ENCODE results near the gene FYN.

FYN gene

GRCh38 chr6:111808493-111808892 lies 64.8 kb downstream of the FYN start:
- no peaks in the 10 kb centered on the region for H3K9me3 Mint-ChIP-seq
- H3K4me3 Mint-ChIP-seq, result no peak overlapping the region
- DNase-seq (ENCODE audit: low spot score), result no peak
- H3K4me1 Mint-ChIP-seq (ENCODE audit: low read depth), result peaks cover 89% of the 10 kb centered on the region
- H3K27ac Mint-ChIP-seq, result no peak overlapping the region
- peaks cover 19% of the 10 kb centered on the region for H3K36me3 Mint-ChIP-seq (ENCODE audit: low read depth)
- no peaks in the 10 kb centered on the region for H3K27me3 Mint-ChIP-seq (ENCODE audit: low read depth)

GRCh38 chr6:111806561-111807497 lies 66.4 kb downstream of the FYN start:
- Mint-ChIP-seq H3K27me3 (ENCODE audit: low read depth) (no peaks in the 10 kb centered on the region), H3K9me3 (no peaks in the 10 kb centered on the region), H3K27ac (peak overlapping the region; percentile 95), H3K4me1 (ENCODE audit: low read depth) (peaks cover 84% of the 10 kb centered on the region), H3K36me3 (ENCODE audit: low read depth) (peaks cover 19% of the 10 kb centered on the region), H3K4me3 (peak overlapping the region; percentile 64)
- no peak for DNase-seq (ENCODE audit: low spot score)

GRCh38 chr6:111806165-111806547 lies 67.1 kb downstream of the FYN start:
- Mint-ChIP-seq H3K9me3 (no peaks in the 10 kb centered on the region), H3K27ac (peak overlapping the region; percentile 95), H3K4me1 (ENCODE audit: low read depth) (peaks cover 80% of the 10 kb centered on the region), H3K36me3 (ENCODE audit: low read depth) (peaks cover 19% of the 10 kb centered on the region), H3K4me3 (peak overlapping the region; percentile 64), H3K27me3 (ENCODE audit: low read depth) (no peaks in the 10 kb centered on the region)
- peak; percentile 29 for DNase-seq (ENCODE audit: low spot score)

- no peaks in the 10 kb centered on the region for H3K9me3 Mint-ChIP-seq
- peak overlapping the region; percentile 64 for H3K4me3 Mint-ChIP-seq
- peak; percentile 75 for DNase-seq (ENCODE audit: low spot score)
- peaks cover 79% of the 10 kb centered on the region for H3K4me1 Mint-ChIP-seq (ENCODE audit: low read depth)
- H3K27me3 Mint-ChIP-seq (ENCODE audit: low read depth), result no peaks in the 10 kb centered on the region
- H3K36me3 Mint-ChIP-seq (ENCODE audit: low read depth), result peaks cover 19% of the 10 kb centered on the region
- peak overlapping the region; percentile 95 for H3K27ac Mint-ChIP-seq
These were observed 67.6 kb downstream of the FYN start for GRCh38 chr6:111805511-111806164.

GRCh38 chr6:111804627-111805235 lies 68.5 kb downstream of the FYN start:
- peak overlapping the region; percentile 95 for H3K27ac Mint-ChIP-seq
- peaks cover 15% of the 10 kb centered on the region for H3K36me3 Mint-ChIP-seq (ENCODE audit: low read depth)
- peaks cover 72% of the 10 kb centered on the region for H3K4me1 Mint-ChIP-seq (ENCODE audit: low read depth)

GRCh38 chr6:111803804-111804203 lies 69.4 kb downstream of the FYN start:
- Mint-ChIP-seq H3K36me3 (ENCODE audit: low read depth) (peaks cover 15% of the 10 kb centered on the region), H3K27me3 (ENCODE audit: low read depth) (no peaks in the 10 kb centered on the region), H3K4me1 (ENCODE audit: low read depth) (peaks cover 73% of the 10 kb centered on the region), H3K4me3 (peak overlapping the region; percentile 72), H3K27ac (peak overlapping the region; percentile 95), H3K9me3 (no peaks in the 10 kb centered on the region)
- DNase-seq (ENCODE audit: low spot score), result no peak

More at GRCh38 chr6:111804627-111805235, 68.5 kb downstream of the FYN start:
- no peaks in the 10 kb centered on the region for H3K27me3 Mint-ChIP-seq (ENCODE audit: low read depth)
- H3K4me3 Mint-ChIP-seq, result peak overlapping the region; percentile 61
- H3K9me3 Mint-ChIP-seq, result no peaks in the 10 kb centered on the region
- DNase-seq (ENCODE audit: low spot score), result peak; percentile 81

- no peaks in the 10 kb centered on the region for H3K27me3 Mint-ChIP-seq (ENCODE audit: low read depth)
- H3K9me3 Mint-ChIP-seq, result no peaks in the 10 kb centered on the region
- peaks cover 72% of the 10 kb centered on the region for H3K4me1 Mint-ChIP-seq (ENCODE audit: low read depth)
- H3K27ac Mint-ChIP-seq, result peak overlapping the region; percentile 95
- H3K4me3 Mint-ChIP-seq, result peak overlapping the region; percentile 72
- DNase-seq (ENCODE audit: low spot score), result no peak
- H3K36me3 Mint-ChIP-seq (ENCODE audit: low read depth), result peaks cover 12% of the 10 kb centered on the region
These were observed 69.9 kb downstream of the FYN start for GRCh38 chr6:111803371-111803770.

GRCh38 chr6:111802720-111803330 lies 70.4 kb downstream of the FYN start:
- peaks cover 12% of the 10 kb centered on the region for H3K36me3 Mint-ChIP-seq (ENCODE audit: low read depth)
- peak overlapping the region; percentile 95 for H3K27ac Mint-ChIP-seq
- DNase-seq (ENCODE audit: low spot score), result no peak
- peaks cover 67% of the 10 kb centered on the region for H3K4me1 Mint-ChIP-seq (ENCODE audit: low read depth)
- H3K4me3 Mint-ChIP-seq, result peak overlapping the region; percentile 72
- H3K9me3 Mint-ChIP-seq, result no peaks in the 10 kb centered on the region
- no peaks in the 10 kb centered on the region for H3K27me3 Mint-ChIP-seq (ENCODE audit: low read depth)

- no peak for DNase-seq (ENCODE audit: low spot score)
- no peak overlapping the region for H3K4me3 Mint-ChIP-seq
- H3K27ac Mint-ChIP-seq, result peak overlapping the region; percentile 5
- H3K36me3 Mint-ChIP-seq (ENCODE audit: low read depth), result peaks cover 12% of the 10 kb centered on the region
- peaks cover 62% of the 10 kb centered on the region for H3K4me1 Mint-ChIP-seq (ENCODE audit: low read depth)
- H3K27me3 Mint-ChIP-seq (ENCODE audit: low read depth), result no peaks in the 10 kb centered on the region
- no peaks in the 10 kb centered on the region for H3K9me3 Mint-ChIP-seq
These were observed 71.2 kb downstream of the FYN start for GRCh38 chr6:111802015-111802414.

GRCh38 chr6:111800821-111801220 lies 72.4 kb downstream of the FYN start:
- Mint-ChIP-seq H3K4me3 (no peak overlapping the region), H3K9me3 (no peaks in the 10 kb centered on the region), H3K27ac (peak overlapping the region; percentile 11), H3K36me3 (ENCODE audit: low read depth) (peaks cover 14% of the 10 kb centered on the region), H3K4me1 (ENCODE audit: low read depth) (peaks cover 59% of the 10 kb centered on the region), H3K27me3 (ENCODE audit: low read depth) (no peaks in the 10 kb centered on the region)
- no peak for DNase-seq (ENCODE audit: low spot score)

GRCh38 chr6:111800259-111800765 lies 72.9 kb downstream of the FYN start:
- Mint-ChIP-seq H3K9me3 (no peaks in the 10 kb centered on the region), H3K36me3 (ENCODE audit: low read depth) (peaks cover 14% of the 10 kb centered on the region), H3K27me3 (ENCODE audit: low read depth) (no peaks in the 10 kb centered on the region), H3K4me1 (ENCODE audit: low read depth) (peaks cover 59% of the 10 kb centered on the region), H3K4me3 (no peak overlapping the region), H3K27ac (no peak overlapping the region)
- DNase-seq (ENCODE audit: low spot score), result no peak

GRCh38 chr6:111799576-111800258 lies 73.5 kb downstream of the FYN start:
- Mint-ChIP-seq H3K27ac (peak overlapping the region; percentile 32), H3K4me1 (ENCODE audit: low read depth) (peaks cover 59% of the 10 kb centered on the region), H3K4me3 (no peak overlapping the region)

GRCh38 chr6:111798281-111798725 lies 74.9 kb downstream of the FYN start:
- no peak overlapping the region for H3K27ac Mint-ChIP-seq
- H3K36me3 Mint-ChIP-seq (ENCODE audit: low read depth), result peaks cover 12% of the 10 kb centered on the region
- no peaks in the 10 kb centered on the region for H3K9me3 Mint-ChIP-seq
- H3K27me3 Mint-ChIP-seq (ENCODE audit: low read depth), result no peaks in the 10 kb centered on the region
- DNase-seq (ENCODE audit: low spot score), result no peak
- no peak overlapping the region for H3K4me3 Mint-ChIP-seq
- H3K4me1 Mint-ChIP-seq (ENCODE audit: low read depth), result peaks cover 60% of the 10 kb centered on the region

More at GRCh38 chr6:111799576-111800258, 73.5 kb downstream of the FYN start:
- Mint-ChIP-seq H3K27me3 (ENCODE audit: low read depth) (no peaks in the 10 kb centered on the region), H3K36me3 (ENCODE audit: low read depth) (peaks cover 14% of the 10 kb centered on the region), H3K9me3 (no peaks in the 10 kb centered on the region)
- DNase-seq (ENCODE audit: low spot score), result no peak

Data from T-helper 2 cell treated with Interferon-gamma antibody and Interleukin-4, amounts not matched to agents 5 μg/mL and 100 μg/mL, for 36 hours (primary cell).